GM12892 (cell line): Measurements from ENCODE around the gene RAB11FIP5.

ENCODE experiments used
- POLR2A ChIP-seq: IDR thresholded peaks from 2 replicates; pipeline ENCODE4 v1.6.1; 2011; ENCODE audit warnings: low read depth, low read length, control low read depth
- POLR2AphosphoS5 ChIP-seq: IDR thresholded peaks from 2 replicates; pipeline ENCODE4 v1.6.1; 2011; ENCODE audit warnings: low read depth, low read length, control low read depth

- TF ChIP-seq POLR2A (no peak), POLR2AphosphoS5 (no peak)
Measured at GRCh38 chr2:73092146-73092783, 20.5 kb downstream of the RAB11FIP5 start.
